22Rv1 (cell line): ENCODE data around the gene NHEJ1.

Source experiments
- CTCF ChIP-seq: fragments of 450-650 bp; IDR thresholded peaks from 2 replicates; pipeline ENCODE4 v1.5.1; 2017; ENCODE audit warnings: mild to moderate bottlenecking
- ZFX ChIP-seq: fragments of 450-650 bp; IDR thresholded peaks from 2 replicates; pipeline ENCODE4 v1.6.1; 2017; ENCODE audit warnings: antibody characterized with exemption, borderline replicate concordance

- TF ChIP-seq CTCF (no peak), ZFX (no peak)
Measured at GRCh38 chr2:219062081-219062480, 98.5 kb downstream of the NHEJ1 start.
